Breast epithelium (tissue), 4 donors: ENCODE measurements around the gene GPR137B. TPM values are rescaled to one million over a fixed set of nuclear protein-coding genes. Genes with fewer than 3 reads are reported as not detected.

ENCODE experiments used
- DNase-seq, 2 donors: peaks; one replicate each; pipeline ENCODE4 v3.0.0-alpha.2; 2019; ENCODE audit warnings: low spot score in 2 of 2
- H3K27ac ChIP-seq, 2 donors: fragments of 200-600 bp; sonication (generic) in 1 of 2; one replicate each; pipeline ENCODE4 v1.5.1; 2016 to 2019; ENCODE audit warnings: mild to moderate bottlenecking in 1 of 2
- H3K27me3 ChIP-seq, 2 donors: fragments of 200-600 bp; sonication (generic) in 1 of 2; one replicate each; pipeline versions ENCODE4 v1.5.1 to v1.6.0; 2017 to 2019; ENCODE audit warnings: control low read depth in 1 of 2, mild to moderate bottlenecking in 1 of 2
- H3K36me3 ChIP-seq: fragments of 200-600 bp; one replicate; pipeline ENCODE4 v1.5.1; 2019
- H3K4me1 ChIP-seq, 2 donors: fragments of 200-600 bp; sonication (generic); one replicate each; pipeline ENCODE4 v1.5.1; 2016 to 2019; ENCODE audit warnings: control low read depth in 1 of 2
- H3K4me3 ChIP-seq, 3 donors: fragments of 200-600 bp; sonication (generic); 1 replicate in 2 of 3; 2 replicates in 1 of 3; pipeline ENCODE4 v1.5.1; 2016 to 2019; ENCODE audit warnings: mild to moderate bottlenecking in 3 of 3, moderate library complexity in 2 of 3
- H3K9me3 ChIP-seq, 2 donors: fragments of 200-600 bp; sonication (generic) in 1 of 2; one replicate each; pipeline ENCODE4 v1.5.1; 2016 to 2019; ENCODE audit warnings: control low read depth in 1 of 2
- POLR2A ChIP-seq: fragments of 450-650 bp; IDR thresholded peaks from one replicate; pipeline ENCODE4 v1.6.1; 2016; ENCODE audit warnings: antibody characterized with exemption, mild to moderate bottlenecking, moderate library complexity
- POLR2AphosphoS5 ChIP-seq, 3 donors: sonication (generic); formaldehyde crosslinking; IDR thresholded peaks; one replicate each; pipeline ENCODE4 v1.6.1; 2017; ENCODE audit warnings: antibody characterized with exemption in 3 of 3
- intact Hi-C: fragments of 100-400 bp; cut with DNase I; formaldehyde crosslinking; loops from one replicate; pipeline ENCODE4 v1.15.1; 2023; ENCODE audit warnings: low total_unique reads
- total RNA-seq, 3 donors: library from RNA; depleted of rRNA; stranded (reverse); fragments of >200 nt; gene quantifications; one replicate each; pipeline ENCODE4 v1.1.0, GENCODE V29; 2016
- TF ChIP-seq, protein P1 (sequence below), 3 donors: fragments of 450-650 bp; IDR thresholded peaks; one replicate each; pipeline ENCODE4 v1.5.1; 2016 to 2017; ENCODE audit warnings: antibody characterized with exemption in 3 of 3, mild to moderate bottlenecking in 3 of 3, moderate library complexity in 3 of 3

The GPR137B gene
- total RNA-seq, 3 donors from 2014 or later, result 24.1 to 29.6 (median 25.6) TPM

DNA sequence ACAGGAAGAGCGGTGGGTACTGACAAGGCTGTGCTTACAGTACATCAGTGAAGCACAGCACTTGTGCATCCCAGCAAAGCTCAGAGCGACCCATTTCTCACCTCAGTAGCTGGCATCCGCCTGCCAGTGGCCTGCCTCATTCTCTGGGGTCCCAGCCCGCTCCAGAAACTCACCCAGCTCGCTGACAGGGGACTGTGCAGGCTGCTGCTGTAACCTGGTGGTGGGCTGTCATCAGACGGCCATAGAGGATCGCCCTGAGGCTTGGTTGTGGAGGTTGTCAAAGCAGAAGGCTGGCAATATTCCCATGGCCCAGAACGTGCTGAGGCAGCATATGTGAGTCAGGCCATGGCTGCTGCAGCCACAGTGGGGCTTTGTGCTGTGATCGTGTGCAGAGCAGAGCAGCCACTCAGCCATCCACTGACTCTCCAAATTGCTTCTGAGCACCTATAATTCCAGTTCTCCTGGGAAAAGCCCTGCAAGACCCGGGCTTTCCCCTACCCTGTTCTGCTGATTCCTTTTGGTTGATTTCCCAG is 13.6 kb upstream of the GPR137B start:
- intact Hi-C loops, result no loop called here
- TF ChIP-seq, protein P1, sequence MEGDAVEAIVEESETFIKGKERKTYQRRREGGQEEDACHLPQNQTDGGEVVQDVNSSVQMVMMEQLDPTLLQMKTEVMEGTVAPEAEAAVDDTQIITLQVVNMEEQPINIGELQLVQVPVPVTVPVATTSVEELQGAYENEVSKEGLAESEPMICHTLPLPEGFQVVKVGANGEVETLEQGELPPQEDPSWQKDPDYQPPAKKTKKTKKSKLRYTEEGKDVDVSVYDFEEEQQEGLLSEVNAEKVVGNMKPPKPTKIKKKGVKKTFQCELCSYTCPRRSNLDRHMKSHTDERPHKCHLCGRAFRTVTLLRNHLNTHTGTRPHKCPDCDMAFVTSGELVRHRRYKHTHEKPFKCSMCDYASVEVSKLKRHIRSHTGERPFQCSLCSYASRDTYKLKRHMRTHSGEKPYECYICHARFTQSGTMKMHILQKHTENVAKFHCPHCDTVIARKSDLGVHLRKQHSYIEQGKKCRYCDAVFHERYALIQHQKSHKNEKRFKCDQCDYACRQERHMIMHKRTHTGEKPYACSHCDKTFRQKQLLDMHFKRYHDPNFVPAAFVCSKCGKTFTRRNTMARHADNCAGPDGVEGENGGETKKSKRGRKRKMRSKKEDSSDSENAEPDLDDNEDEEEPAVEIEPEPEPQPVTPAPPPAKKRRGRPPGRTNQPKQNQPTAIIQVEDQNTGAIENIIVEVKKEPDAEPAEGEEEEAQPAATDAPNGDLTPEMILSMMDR (IDR thresholded peaks at IDR 0.05), result no peak
- TF ChIP-seq POLR2A, result no peak
- TF ChIP-seq POLR2AphosphoS5 (IDR thresholded peaks at IDR 0.05), result no peak
- Histone ChIP-seq H3K27ac (no peak overlapping the region), H3K36me3 (no peaks in the 10 kb centered on the region), H3K4me1 (no peaks in the 10 kb centered on the region), H3K4me3 (no peak overlapping the region), H3K27me3 (no peaks in the 10 kb centered on the region), H3K9me3 (peaks cover 0 to 1% of the 10 kb centered on the region in 2 donors)
- no peak for DNase-seq

GRCh38 chr1:236129306-236129705 is 13.0 kb upstream of the GPR137B start:
- Histone ChIP-seq H3K36me3 (no peaks in the 10 kb centered on the region), H3K27me3 (no peaks in the 10 kb centered on the region), H3K4me3 (no peak overlapping the region), H3K27ac (no peak overlapping the region), H3K9me3 (peaks cover 0 to 5% of the 10 kb centered on the region in 2 donors), H3K4me1 (no peaks in the 10 kb centered on the region)
- intact Hi-C loops, result no loop called here
- DNase-seq, result no peak
- TF ChIP-seq POLR2A (no peak), POLR2AphosphoS5 (IDR thresholded peaks at IDR 0.05) (no peak)
- TF ChIP-seq, protein P1 (IDR thresholded peaks at IDR 0.05), result no peak

DNA sequence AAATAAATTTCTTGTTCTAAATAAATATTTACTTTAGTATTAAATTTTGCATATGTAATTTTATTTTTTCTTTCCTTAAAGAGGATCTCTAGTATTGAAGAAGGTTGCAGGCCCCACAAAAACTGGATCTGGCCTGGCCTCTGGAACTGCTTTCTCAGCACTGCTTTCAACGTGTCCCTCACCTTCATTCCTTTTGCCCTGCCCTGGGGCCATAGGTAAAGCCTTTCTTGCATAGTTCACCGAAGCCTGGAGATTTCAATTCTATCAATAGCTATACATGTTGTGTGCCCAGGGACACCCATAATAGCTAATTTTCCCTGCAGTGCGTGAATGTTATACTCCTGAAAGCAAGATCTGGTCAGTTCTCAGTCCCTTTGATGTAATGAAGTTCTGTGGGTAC is 12.0 kb upstream of the GPR137B start:
- intact Hi-C loops, result no loop called here
- Histone ChIP-seq H3K27ac (no peak overlapping the region), H3K36me3 (no peaks in the 10 kb centered on the region)

GRCh38 chr1:236131916-236132315 is 10.4 kb upstream of the GPR137B start:
- Histone ChIP-seq H3K9me3 (peaks cover 0 to 5% of the 10 kb centered on the region in 2 donors), H3K4me1 (no peaks in the 10 kb centered on the region), H3K27me3 (no peaks in the 10 kb centered on the region), H3K4me3 (no peak overlapping the region), H3K36me3 (no peaks in the 10 kb centered on the region), H3K27ac (no peak overlapping the region)
- no peak for DNase-seq
- intact Hi-C loops, result no loop called here
- TF ChIP-seq, protein P1 (IDR thresholded peaks at IDR 0.05), result no peak
- TF ChIP-seq POLR2AphosphoS5 (IDR thresholded peaks at IDR 0.05) (no peak), POLR2A (no peak)

More for the DNA sequence above, 12.0 kb upstream of the GPR137B start:
- H3K4me3 ChIP-seq, result no peak overlapping the region
- DNase-seq, result no peak
- no peaks in the 10 kb centered on the region for H3K27me3 ChIP-seq
- H3K4me1 ChIP-seq, result no peaks in the 10 kb centered on the region
- peaks cover 0 to 5% of the 10 kb centered on the region in 2 donors for H3K9me3 ChIP-seq
- TF ChIP-seq, protein P1 (IDR thresholded peaks at IDR 0.05), result no peak
- TF ChIP-seq POLR2AphosphoS5 (IDR thresholded peaks at IDR 0.05) (no peak), POLR2A (no peak)

GRCh38 chr1:236132420-236133046 is 9.8 kb upstream of the GPR137B start:
- H3K36me3 ChIP-seq, result no peaks in the 10 kb centered on the region
- no peak overlapping the region for H3K4me3 ChIP-seq
- intact Hi-C loops, result no loop called here
- no peak for DNase-seq
- H3K27me3 ChIP-seq, result no peaks in the 10 kb centered on the region
- H3K9me3 ChIP-seq, result peaks cover 0 to 5% of the 10 kb centered on the region in 2 donors
- no peaks in the 10 kb centered on the region for H3K4me1 ChIP-seq
- TF ChIP-seq POLR2AphosphoS5 (IDR thresholded peaks at IDR 0.05) (no peak), POLR2A (no peak)
- TF ChIP-seq, protein P1 (IDR thresholded peaks at IDR 0.05), result no peak
- no peak overlapping the region for H3K27ac ChIP-seq
